T-helper 9 cell (primary cell): ENCODE results near the gene ADIG.
"Not testable (repeated sequence)": the region's sequence is repeated elsewhere in the genome, so short reads cannot be mapped to it uniquely, and the experiment has no call there.

Source experiments
- DNase-seq: peaks from one replicate; pipeline ENCODE4 v3.0.0-alpha.2; 2020

ADIG gene

DNA sequence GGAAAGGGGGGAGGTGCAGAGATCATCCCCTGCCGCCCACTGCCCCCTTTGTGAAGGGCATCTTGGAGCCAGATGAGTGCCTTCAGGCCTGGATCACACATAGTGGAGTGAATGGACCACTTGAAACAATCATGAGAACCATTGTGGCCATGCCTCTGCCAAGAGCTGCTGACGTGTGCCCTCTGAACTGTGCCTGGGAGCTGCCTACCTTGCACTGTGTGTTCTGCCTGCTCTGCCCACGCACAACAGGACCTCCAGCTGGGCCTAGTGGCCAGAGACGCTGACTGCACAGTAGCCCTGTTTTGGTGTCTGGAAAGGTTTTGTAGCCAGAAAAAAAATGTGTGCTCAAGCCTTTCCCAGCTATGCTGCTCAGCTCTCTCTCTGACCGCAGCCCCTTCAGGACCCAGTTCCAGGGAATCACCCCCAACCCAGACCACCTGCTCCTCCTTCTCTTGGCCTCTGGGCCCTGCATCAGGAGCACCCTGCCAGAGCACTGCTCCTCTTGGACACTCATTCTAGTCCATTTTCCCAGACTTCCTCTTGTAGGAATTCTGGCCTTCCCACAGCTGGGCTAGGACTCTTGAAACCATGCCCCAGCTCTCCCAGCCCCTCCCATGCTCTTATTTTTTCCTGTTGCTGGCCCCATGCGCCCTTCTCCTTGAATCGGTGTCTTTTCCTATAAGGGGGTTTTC lies 1.6 kb upstream of the ADIG start:
- DNase-seq = no peak

DNA sequence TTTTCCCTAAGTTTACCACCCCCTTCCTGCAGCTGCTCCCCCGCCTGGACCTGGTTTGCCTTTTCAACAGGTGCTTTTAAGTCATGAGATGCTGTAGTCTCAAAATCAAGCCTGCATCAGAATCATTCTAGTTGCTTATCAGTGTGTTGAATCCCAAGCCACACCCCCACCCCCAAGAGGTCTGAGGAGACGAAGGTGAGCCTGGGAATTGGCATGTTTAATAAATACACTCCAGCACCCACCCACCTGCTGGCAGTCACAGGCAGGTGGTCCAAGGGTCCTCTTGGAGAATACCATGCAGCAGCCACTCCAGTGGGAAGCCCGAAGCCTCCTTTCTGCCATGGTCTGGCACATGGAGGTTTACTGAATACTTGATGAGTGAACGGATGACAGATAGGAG lies 1.1 kb upstream of the ADIG start:
- DNase-seq = no peak

DNA sequence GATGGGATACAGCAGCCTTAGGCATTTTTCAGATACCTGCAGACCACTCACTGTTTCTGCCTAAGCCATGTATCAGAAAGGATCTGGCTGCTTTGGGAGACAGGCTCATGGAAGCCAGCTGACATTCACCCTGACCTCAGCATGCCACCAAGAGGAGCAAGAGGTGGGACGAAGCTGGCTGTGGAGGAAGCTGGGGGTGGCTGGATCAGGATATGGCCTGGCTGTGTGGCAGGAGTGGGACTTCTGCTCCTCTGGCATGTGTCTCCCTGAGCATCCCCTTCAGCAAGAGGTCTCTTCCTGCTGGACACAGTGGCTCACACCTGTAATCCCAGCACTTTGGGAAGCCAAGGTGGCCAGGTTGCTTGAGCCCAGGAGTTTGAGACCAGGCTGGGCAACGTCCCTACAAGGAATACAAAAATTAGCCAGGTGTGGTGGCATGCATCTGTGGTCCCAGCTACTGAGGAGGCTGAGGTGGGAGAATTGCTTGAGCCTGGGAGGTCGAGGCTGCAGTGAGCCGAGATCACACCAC lies 897 bp downstream of the ADIG start:
- no peak for DNase-seq

DNA sequence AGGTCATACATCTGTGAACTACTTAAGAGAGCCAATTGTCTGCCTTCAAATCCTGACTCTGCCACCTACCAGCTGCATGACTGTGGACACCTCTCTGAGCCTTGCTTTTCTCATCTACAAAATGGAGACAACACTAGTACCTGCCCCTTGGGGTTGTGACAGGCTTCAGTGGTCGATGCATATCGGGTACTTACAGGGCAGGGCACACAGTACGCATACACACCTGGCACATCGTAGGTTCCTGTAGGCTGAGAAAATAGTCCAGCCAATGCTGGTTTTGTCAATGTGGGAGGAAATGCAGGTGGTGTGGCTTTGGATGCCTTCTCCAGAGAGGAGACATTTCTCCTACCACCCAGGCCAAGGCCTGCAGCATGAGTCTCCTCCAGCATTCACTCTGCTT lies 2.3 kb downstream of the ADIG start:
- DNase-seq = no peak

DNA sequence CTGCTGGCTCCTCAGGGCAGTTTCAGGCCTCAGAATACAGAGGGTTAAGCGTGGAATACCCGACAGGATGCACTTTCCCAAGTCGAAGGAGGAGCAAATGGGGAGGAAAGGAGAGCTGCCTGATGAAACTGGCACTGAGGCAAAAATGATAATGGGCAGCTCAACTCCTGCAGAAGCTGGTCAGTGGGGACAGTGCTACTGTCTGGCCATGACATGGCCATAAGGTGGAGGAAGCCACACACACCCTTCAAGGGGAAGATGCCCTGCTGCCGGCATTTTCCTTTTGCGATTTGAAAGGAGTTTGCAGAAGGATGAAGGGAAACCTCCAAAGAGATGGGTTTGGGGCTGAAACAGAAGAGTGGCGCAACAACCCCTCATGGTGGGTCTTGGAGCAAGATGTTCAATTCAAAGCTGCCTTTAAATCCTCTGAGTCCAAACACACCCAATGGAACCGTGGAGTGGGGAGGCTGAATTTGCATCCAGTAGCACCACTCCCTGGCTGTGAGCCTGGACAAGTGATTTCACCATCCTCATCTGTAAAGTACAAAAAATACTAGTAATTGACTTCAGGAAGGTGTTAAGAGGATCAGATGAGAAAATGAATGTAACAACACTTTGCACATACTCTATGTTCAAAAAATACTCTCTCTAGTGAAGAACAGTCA lies 3.2 kb downstream of the ADIG start:
- DNase-seq = no peak

DNA sequence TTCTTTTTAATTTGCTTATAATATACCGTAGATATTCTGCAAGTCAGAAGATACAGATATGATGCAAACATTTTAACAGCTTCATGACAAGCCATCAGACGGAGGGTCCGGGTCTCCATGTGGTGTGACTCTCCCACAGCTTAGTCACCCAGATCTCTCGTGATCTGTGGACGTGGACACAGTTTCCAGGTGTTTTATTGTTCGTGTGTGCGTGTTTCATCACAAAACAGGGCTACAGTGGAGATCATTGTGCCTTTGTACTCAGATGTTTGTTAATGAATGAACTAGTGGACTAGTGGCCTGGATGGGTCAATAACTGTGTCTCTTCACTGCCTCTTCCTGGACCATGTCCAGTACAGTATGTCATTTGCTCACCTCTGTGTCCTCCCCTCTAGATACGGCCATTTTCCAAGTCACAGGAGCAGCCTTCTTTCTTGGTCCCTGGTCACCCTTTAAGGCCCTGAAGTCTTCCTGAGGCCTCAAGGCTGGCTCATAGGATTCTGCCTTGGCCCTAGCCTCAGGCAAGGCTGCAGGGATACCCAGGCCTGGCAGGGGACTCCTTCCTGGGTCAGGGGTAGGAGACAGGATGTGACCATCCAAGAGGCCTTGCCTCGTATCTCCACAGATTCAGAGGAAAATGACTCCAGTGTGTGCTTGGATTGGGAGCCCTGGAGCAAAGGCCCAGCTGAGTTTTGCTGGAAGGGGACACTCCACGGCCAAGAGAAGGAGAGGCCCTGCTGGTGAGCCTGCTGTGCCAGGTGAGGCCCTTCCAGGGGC lies 4.6 kb downstream of the ADIG start:
- DNase-seq = no peak

DNA sequence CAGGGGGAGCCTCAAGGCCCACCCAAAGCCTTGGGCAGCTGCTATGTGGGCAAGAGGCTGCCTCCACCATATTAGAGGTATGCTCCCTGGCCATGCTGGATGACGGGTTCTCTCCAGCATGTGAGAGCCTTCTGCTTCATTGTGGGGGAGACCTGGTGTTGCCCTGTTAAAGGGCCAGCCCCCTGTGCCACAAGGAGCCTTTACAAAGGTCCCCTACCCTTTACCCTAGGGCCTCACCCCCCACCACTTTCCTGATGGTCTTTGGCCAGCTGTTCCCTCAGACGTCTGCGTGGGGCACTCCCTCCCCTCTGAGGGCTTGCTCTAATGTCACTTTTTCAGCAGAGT lies 5.2 kb downstream of the ADIG start:
- DNase-seq = no peak

DNA sequence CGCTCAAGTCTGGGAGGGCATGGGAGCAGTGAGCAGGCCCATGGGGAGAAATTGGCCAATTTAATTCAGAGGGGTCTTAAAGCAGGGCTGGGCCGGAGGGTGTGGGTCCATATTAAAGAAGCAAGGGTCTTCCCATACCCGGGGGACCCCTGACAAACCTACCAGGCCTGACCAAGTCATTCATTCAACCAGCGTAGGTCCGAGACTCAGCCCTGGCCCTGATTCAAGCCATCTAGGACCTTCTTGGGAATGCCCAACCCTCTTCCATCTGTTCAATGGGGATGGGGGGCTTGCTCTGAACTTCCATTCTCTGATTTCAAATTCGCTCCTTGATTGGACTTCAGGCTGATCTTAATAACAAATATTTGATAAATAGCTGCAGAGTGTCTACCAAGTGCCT lies 7.3 kb downstream of the ADIG start:
- DNase-seq = no peak

DNA sequence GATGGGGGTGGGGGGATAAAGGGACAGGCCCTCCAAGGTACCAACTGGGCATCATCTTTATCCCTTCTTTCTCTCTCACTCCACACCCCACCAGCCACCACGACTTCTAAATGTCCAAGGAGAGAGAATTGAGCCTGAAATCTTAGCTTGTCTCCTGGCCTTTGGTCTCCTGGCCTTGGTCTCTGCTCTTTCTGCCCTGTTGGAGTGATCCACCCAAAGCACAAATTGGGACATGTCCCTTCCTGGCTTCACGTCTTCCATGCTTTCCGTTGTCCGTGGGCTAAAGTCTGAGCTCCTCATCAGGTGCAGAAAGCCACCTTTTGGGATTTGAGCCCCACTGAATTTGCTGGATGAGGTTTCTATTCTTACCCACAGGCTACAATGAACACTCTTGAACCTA lies 8.4 kb downstream of the ADIG start:
- DNase-seq = no peak

DNA sequence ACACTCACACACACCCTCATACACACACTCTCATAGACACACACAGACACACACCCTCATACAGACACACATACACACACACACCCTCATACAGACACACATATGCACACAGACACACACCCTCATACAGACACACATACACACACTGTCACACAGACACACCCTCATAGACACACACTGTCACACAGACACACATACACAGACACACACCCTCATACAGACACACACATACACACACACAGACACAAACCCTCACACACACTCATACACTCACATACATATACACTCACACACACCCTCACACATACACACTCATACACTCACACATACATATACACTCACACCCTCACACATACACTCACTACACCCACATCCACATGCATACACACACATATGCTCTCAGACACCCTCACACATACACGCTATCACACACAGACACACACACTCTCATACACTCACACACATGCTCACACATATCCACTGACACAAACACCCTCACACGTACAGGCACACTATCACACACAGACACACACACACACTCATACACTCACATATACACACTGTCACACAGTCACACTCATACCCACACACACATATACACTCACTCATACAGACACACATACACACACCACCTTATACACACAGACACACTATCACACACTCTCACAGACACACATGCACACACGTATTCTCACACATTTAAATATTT lies 9.1 kb downstream of the ADIG start:
- DNase-seq = no peak

DNA sequence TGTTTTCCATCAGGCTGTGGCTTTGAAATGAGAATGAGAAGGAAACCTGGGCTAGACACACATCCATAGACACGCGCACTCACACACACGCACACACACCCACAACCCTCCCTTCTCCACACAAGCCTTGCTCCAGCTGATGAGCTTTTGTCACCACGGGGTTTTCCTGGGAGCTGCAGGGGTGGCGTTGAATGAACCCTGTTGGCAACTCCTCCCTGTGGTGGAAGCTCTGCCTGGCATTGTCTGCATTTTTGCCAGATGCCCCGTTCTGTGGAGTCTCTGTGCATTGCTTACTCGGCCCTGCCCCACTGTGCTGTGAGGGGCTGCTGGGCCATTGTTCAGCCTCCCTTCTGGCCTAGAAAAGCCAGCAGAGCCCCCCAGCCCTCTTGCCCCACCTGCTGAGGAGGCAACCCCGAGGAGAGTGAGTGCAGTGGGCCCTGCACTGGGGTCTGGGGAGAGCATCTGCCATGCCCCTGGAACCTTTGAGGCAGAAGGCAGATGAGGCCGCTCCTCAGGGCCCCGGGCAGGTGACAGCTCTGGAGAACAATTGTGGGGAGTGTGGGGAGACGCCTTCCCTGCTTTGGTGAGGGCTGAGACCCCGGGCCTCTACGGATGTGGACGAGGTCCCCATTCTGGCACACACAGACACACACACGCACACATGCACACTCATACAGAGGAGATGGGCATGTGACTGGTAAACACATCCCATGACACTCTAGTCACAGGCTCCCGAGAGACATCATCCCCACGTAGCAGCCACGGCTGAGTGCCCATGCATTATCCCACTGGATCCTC lies 9.9 kb downstream of the ADIG start:
- no peak for DNase-seq

DNA sequence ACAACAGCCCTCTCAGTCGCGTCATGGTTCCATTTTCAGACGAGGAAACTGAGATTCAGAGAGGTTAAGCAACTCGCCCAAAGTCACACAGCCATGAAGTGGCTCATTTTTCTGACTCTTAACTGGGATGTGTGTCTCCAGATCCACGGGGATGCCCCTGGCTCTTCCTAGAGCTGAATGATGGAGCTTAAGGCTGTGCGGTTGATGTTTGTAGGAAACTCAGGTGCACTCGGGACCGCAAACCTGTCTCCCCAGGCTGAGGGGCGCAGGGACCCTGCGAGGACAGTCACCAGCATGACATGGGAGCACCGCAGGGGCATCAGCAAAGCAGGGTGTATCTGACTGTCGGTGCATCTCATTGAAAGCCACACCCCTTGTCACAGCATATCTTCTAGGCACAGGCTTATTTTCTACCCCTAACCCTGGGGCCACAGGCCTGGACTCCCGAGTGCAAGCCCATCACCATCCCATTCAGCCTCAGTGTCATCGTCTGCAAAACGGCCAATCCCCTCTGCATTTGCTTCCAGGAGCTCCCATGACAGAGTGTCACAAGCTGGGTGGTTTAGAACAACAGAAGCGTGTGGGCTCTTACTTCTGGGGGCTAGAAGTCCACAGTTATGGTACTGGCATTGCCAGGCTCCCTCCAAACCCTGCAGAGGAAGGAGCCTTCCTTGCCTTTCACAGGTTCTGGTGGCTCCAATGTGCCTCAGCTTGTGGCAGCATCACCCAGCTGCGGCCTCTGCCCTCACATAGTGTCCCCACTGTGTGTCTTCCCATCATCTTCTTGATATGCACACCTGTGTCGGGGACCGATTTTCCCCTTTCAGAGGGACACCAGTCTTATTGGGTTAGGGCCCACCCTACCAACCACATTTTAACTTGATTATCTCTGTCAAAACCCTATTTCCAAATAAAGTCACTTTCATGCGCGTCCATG lies 10.7 kb downstream of the ADIG start:
- DNase-seq = no peak

DNA sequence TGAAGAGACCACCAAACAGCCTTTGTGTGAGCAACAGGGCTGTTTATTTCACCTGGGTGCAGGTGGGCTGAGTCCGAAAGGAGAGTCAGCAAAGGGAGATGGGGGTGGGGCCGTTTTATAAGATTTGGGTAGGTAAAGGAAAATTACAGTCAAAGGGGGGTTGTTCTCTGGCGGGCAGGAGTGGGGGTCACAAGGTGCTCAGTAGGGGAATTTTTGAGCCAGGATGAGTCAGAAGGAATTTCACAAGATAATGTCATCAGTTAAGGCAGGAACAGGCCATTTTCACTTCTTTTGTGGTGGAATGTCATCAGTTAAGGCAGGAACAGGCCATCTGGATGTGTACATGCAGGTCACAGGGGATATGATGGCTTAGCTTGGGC lies 11.4 kb downstream of the ADIG start:
- DNase-seq = not testable (repeated sequence)

DNA sequence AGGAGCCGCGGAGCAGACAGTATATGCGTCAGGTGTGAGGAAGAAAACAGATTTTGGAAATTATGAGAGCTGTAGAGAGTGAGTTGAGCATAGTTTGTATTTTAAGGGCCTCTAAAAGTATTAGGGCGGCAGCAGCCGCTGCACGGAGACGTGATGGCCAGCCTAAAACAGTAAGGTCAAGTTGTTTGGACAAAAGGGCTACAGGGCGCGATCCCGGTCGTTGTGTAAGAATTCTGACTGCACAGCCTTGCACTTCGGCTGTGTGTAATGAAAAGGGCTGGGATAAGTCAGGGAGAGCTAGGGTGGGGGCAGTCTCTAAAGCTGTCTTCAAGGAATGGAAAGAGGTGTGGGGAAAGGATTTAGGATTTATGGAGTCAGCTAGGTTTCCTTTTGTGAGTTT lies 13.3 kb downstream of the ADIG start:
- DNase-seq = not testable (repeated sequence)

DNA sequence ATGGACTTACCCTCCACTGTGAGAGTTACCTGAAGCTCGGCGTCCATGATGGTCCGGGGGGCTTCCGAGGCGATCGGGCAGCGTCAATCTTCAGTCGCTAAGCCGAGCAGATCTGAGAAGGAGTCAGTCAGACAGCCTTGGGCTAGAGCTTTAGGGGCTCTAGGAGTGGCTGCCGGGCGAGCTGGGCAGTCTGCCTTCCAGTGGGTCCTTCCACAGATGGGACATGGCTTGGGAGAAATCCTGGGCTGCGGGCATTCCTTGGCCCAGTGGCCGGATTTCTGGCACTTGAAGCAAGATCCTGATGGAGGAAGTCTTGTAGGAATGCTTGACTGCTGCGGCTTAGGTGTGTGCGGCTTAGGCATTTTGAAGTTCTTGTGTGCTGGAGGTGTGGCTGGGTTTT lies 14.9 kb downstream of the ADIG start:
- not testable (repeated sequence) for DNase-seq

DNA sequence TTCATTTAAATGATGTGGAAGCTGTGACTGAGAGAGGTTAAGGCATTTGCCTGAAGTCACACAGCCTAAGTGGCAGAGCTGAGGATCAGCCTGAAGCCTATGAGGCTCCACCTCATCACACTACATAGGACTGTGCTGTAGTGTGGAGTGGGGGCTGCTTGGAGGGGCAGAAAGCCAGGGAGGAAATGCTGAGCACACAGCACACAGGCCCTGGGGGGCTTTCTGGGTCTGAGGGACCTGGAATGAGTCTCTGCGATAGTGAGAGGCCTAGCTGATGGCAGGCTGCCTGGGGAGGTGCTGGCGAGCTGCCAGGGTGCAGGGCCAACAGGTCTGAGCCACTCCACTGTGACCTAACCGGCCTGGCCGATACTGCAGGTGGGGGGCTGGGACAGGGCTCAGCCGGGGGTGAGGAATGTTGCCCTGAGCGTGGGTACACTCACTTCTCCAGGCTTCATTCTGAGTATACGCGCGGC lies 18.4 kb downstream of the ADIG start:
- DNase-seq = no peak

DNA sequence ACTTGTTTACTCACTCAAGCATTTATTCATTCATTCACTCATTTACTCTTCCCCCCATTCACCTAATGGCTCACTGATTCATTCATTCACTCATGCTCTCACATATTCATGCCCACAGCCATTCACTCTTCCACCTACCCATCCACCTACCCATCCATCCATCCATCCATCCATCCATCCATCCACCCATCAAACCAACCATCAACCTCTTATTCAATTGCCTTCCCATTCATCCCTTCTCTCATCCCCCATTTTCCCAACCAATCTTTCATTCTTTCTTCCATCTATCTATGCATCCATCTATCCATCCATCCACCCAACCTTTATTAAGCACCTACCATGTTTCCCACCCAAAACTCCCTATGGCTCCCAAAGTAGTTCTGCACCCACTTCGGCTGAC lies 19.1 kb downstream of the ADIG start:
- DNase-seq = no peak

DNA sequence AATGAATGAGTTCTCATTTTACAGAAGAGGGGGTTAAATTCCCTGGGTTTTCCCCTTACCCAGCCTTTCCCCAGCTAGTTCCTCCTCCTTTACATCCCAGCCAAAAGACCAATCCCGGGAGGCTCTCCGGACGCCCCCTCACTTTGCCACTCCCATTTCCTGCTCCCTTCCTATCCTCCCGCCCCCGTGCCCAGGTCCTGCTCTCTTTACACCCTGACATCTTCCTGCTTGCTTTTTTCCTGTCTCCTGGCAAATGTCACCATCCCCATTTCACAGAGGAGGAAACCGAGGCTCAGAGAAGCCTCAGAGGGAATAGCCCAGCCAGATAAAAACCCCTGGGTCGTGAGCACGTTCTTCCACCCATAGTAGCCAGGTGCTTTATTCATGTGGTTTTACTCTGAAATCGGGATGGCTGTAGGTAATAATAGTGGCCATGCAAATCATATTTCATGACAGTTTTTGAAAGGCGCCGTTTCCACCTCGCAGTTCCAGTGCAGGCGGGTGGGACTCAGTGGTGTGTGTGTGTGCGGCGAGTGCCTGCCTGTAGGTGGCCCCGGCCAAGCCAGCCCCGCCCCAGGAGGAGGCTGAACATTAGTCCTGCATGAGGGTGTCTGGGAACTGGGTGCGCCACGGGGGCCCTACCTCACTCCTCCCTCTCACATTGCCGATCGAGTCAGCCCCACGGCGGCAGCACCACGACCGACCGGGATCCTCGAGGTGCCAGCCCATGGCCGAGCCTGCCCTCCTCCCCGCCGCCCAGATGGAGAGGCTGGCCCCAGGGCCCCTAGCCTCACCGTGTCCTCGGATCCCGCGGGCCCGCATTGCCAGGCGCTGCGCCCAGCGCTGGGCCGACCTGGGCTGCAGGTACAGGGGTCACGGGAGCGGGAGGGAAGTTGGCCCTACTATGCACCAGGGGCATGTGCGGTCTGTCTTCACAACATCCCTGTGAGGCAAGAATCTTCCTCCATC lies 20.5 kb downstream of the ADIG start, which contains the start of gene ARHGAP40:
Gene ARHGAP40 (plus strand): TSS at position 594 of the 969 bp plus-strand sequence.
- DNase-seq = no peak

DNA sequence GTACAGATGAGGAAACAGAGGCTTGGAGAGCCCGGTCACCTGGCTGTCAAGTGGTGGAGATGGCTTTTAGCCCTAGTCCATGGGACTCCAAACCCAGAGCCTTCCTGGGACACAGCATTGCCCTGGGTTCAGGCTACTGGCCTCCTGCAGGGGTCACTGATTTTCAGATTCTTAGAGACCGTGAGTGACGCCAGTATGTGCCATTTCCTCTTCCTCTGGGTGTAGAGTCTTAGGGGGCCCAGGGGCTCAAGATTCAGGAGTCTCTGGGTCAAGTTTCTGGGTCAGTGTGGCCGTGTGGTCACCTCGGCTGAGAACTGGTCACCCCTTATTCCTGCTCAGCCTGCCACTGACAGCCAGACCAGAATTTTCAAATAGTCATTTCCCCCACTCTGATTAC lies 21.2 kb downstream of the ADIG start:
- DNase-seq = no peak

DNA sequence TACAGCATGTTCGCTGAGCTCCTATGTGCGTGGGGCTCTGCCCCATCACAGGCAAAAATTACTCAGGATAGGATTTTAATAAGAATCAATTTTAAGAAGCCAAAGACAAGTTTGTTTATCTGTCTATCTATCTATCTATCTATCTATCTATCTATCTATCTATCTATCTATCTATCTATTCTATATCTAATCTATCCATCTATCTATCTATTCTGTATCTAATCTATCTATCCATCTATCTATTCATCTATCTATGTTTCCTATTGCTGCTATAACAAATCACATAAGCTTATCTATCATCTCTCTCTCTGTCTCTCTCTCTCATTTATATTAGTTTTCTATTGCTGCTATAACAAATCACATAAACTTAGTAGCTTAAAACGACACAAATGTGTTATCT lies 22.3 kb downstream of the ADIG start:
- no peak for DNase-seq
